Subcutaneous abdominal adipose tissue (tissue), 5 donors: Measurements from ENCODE around the gene ACAP2.

ENCODE experiments used
- H3K27ac ChIP-seq: one replicate; pipeline ENCODE4 v1.7.0; 2013; ENCODE audit warnings: low read depth, mild to moderate bottlenecking, inconsistent platforms, low read length, moderate library complexity
- H3K27me3 ChIP-seq, 5 donors: one replicate each; pipeline ENCODE4 v1.7.0; 2013; ENCODE audit warnings: low read length in 5 of 5, inconsistent platforms in 1 of 5; ENCODE audit not compliant: control insufficient read depth in 5 of 5, insufficient read depth in 4 of 5
- H3K36me3 ChIP-seq, 5 donors: one replicate each; pipeline ENCODE4 v1.7.0; 2013; ENCODE audit warnings: low read length in 5 of 5; ENCODE audit not compliant: control insufficient read depth in 5 of 5, insufficient read depth in 5 of 5
- H3K4me1 ChIP-seq, 5 donors: one replicate each; pipeline ENCODE4 v1.7.0; 2013; ENCODE audit warnings: low read length in 5 of 5, mild to moderate bottlenecking in 3 of 5, moderate library complexity in 1 of 5; ENCODE audit not compliant: control insufficient read depth in 5 of 5, insufficient read depth in 5 of 5
- H3K4me3 ChIP-seq, 5 donors: one replicate each; pipeline ENCODE4 v1.7.0; 2013; ENCODE audit warnings: low read length in 5 of 5, low read depth in 1 of 5
- H3K9ac ChIP-seq, 5 donors: one replicate each; pipeline ENCODE4 v1.7.0; 2013; ENCODE audit warnings: low read length in 5 of 5, mild to moderate bottlenecking in 4 of 5, moderate library complexity in 3 of 5
- H3K9me3 ChIP-seq, 5 donors: one replicate each; pipeline ENCODE4 v1.7.0; 2013; ENCODE audit warnings: low read length in 5 of 5; ENCODE audit not compliant: control insufficient read depth in 5 of 5
- donor health status: healthy.
- donor health status: healthy.
- donor health status: healthy.
- donor health status: healthy.
- donor health status: healthy.

Gene ACAP2

GRCh38 chr3:195263925-195264600 is 178.8 kb downstream of the ACAP2 start:
- no peak overlapping the region for H3K4me3 ChIP-seq
- H3K9ac ChIP-seq: no peak overlapping the region
- no peaks in the 10 kb centered on the region for H3K9me3 ChIP-seq
- H3K27me3 ChIP-seq: no peaks in the 10 kb centered on the region
- peaks cover 0 to 5% (median 0%) of the 10 kb centered on the region in 5 donors for H3K36me3 ChIP-seq
- H3K4me1 ChIP-seq: peaks cover 3 to 20% (median 18%) of the 10 kb centered on the region in 5 donors
- no peak overlapping the region for H3K27ac ChIP-seq

DNA sequence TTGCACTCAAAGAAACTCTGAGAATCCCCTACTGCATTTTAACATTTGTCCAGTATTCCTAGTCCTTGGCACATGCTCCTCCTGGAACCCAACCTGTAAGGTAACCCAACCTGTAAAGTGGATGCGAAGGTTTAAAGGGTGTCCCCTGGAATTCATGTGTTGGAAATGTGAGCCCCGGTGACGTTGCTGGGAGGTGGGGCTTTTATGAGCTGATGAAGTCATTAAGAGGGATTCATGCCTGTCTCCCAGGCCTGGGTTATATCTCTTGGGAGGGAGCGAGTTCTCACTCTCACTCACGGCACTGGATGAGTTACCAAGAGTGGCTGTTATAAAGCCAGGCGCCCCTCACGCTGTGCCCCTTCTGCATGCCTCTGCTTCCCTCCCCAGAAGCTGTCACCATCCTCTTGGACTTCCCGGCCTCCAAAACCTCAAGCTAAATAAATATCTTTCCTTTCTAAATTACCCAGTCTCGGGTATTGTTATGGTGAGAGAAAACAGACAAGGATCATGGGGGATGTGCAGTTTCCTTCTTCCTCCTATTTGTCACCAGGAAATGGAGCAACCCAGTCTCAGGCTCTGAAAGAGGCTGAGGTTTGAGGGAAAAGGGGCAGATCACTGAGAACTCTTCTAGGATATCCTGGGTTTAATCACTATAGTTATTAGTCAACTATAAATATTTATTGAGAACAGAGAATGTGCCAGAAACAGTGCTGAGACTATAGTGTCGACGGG is 179.5 kb downstream of the ACAP2 start:
- H3K27me3 ChIP-seq: no peaks in the 10 kb centered on the region
- H3K27ac ChIP-seq: no peak overlapping the region
- no peaks in the 10 kb centered on the region for H3K9me3 ChIP-seq
- H3K4me1 ChIP-seq: peaks cover 4 to 24% (median 22%) of the 10 kb centered on the region in 5 donors
- H3K9ac ChIP-seq: no peak overlapping the region
- no peak overlapping the region for H3K4me3 ChIP-seq
- peaks cover 0 to 5% (median 0%) of the 10 kb centered on the region in 5 donors for H3K36me3 ChIP-seq

DNA sequence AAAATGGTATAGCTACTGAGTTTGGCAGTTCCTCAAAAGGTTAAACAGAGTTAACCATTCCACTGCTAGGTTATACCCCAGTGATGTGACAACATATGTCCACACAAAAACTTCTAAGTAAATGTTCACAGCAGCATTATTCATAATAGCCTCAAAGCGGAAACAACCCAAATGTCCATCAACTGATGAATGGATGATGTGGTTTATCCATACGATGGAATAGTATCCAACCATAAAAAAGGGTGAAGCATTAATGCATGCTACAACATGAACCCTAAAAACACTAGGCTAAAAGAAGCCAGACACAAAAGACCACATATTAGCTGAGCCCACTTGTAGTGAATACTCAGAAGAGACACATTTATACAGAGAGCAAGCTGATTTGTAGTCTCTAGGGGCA is 180.9 kb downstream of the ACAP2 start:
- Histone ChIP-seq H3K36me3 (peaks cover 0 to 5% (median 0%) of the 10 kb centered on the region in 5 donors), H3K27ac (no peak overlapping the region), H3K4me3 (no peak overlapping the region), H3K27me3 (no peaks in the 10 kb centered on the region), H3K4me1 (peaks cover 4 to 28% (median 23%) of the 10 kb centered on the region in 5 donors), H3K9me3 (no peaks in the 10 kb centered on the region), H3K9ac (no peak overlapping the region)

DNA sequence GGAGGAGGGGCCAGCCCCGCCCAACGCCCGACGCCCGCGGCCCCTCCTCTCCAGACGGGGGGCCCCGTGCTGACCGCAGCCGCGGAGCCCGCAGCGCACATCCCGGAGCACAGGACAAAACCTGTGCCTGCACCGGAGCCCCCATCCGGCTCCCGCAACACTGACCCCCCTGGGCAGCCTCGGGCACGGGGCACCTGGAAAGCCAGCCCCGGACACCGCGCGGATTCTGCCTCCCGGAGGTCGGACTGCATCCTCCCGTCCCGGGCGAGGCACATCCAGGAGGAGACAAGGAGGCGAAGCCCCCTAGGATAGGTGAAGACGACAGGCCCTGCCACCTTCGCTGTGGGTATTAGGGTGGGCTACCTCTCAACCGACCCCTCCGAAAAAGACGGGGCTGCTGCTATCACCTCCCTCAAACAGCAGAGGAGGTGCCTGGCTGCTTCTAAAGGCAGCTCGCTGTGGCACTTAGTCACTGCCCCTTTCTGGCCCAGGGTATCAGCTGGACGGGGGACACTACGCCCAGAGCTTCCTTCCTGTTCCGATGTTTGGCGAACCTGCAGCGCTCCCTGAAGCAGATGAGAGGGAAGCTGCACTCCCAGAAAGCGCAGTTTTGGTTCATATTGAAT is 182.4 kb downstream of the ACAP2 start:
- H3K9me3 ChIP-seq: no peaks in the 10 kb centered on the region
- peak overlapping the region; percentile 68 to 81 (median 74) for H3K4me3 ChIP-seq
- H3K9ac ChIP-seq: peak overlapping the region in 4 of 5 donors; percentile 50 to 84 (median 58)
- no peaks in the 10 kb centered on the region for H3K27me3 ChIP-seq
- H3K36me3 ChIP-seq: peaks cover 0 to 6% (median under 1%) of the 10 kb centered on the region in 5 donors
- H3K4me1 ChIP-seq: peaks cover 4 to 28% (median 23%) of the 10 kb centered on the region in 5 donors
- H3K27ac ChIP-seq: peak overlapping the region; percentile 54

DNA sequence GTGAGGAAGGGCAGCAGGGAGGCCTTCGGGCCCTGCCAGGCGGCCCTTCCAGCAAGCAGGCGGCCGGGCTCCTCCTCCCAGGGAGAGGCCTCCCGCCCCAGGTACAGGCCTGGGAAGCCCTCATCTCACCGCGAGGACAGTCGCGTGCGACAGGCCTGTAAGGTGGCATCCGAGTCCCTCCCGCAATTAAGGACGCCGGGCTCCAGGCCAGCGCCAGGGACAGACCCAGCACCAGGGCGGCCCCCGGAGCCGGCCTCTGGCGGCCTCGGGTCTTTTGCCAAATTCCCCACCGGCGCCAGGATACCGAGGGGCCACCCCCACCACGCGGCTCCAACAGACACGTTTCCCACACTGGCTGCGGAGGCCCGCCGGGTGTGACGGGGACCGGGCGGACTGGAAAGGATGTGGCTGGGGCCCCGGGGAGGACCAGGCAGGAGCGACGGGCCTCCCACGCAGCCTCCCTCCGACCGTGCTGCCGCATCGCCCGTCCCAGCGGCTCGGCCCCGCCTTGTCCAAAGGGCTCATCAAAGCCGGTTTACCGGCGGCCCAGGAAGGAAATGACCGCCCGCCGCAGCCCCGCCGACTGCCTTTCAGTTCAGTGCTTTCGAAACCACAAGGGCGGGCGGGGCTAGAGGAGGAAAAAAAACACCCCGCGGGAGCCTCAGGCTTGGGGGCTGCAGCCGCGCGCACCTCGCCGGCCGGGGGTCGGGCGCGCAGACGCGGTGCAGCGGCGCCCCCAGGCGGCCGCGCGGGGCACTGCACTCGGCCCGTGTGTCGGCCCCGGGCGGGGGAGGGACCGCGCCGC is 183.1 kb downstream of the ACAP2 start:
- H3K9me3 ChIP-seq: no peaks in the 10 kb centered on the region
- H3K4me3 ChIP-seq: peak overlapping the region in 4 of 5 donors; percentile 53 to 75 (median 72)
- peak overlapping the region; percentile 78 for H3K27ac ChIP-seq
- H3K4me1 ChIP-seq: peaks cover 4 to 28% (median 23%) of the 10 kb centered on the region in 5 donors
- H3K9ac ChIP-seq: peak overlapping the region in 4 of 5 donors; percentile 50 to 74 (median 62)
- peaks cover 0 to 6% (median 2%) of the 10 kb centered on the region in 5 donors for H3K36me3 ChIP-seq
- no peaks in the 10 kb centered on the region for H3K27me3 ChIP-seq

GRCh38 chr3:195259154-195259474 is 183.7 kb downstream of the ACAP2 start:
- peaks cover 4 to 30% (median 23%) of the 10 kb centered on the region in 5 donors for H3K4me1 ChIP-seq
- no peaks in the 10 kb centered on the region for H3K27me3 ChIP-seq
- H3K4me3 ChIP-seq: peak overlapping the region in 4 of 5 donors; percentile 53 to 75 (median 65)
- H3K9ac ChIP-seq: peak overlapping the region in 4 of 5 donors; percentile 27 to 74 (median 62)
- H3K36me3 ChIP-seq: peaks cover 0 to 6% (median 2%) of the 10 kb centered on the region in 5 donors
- H3K27ac ChIP-seq: peak overlapping the region; percentile 78
- no peaks in the 10 kb centered on the region for H3K9me3 ChIP-seq

- peaks cover 4 to 35% (median 23%) of the 10 kb centered on the region in 5 donors for H3K4me1 ChIP-seq
- no peaks in the 10 kb centered on the region for H3K9me3 ChIP-seq
- H3K36me3 ChIP-seq: peaks cover 0 to 6% (median 2%) of the 10 kb centered on the region in 5 donors
- peak overlapping the region in 3 of 5 donors; percentile 60 to 74 (median 63) for H3K9ac ChIP-seq
- no peaks in the 10 kb centered on the region for H3K27me3 ChIP-seq
- no peak overlapping the region for H3K4me3 ChIP-seq
- peak overlapping the region; percentile 78 for H3K27ac ChIP-seq
Observed at GRCh38 chr3:195258449-195259153, 184.2 kb downstream of the ACAP2 start.

GRCh38 chr3:195257454-195258448 is 185.1 kb downstream of the ACAP2 start:
- Histone ChIP-seq H3K4me3 (no peak overlapping the region), H3K27me3 (no peaks in the 10 kb centered on the region), H3K27ac (no peak overlapping the region), H3K9ac (no peak overlapping the region), H3K9me3 (no peaks in the 10 kb centered on the region), H3K4me1 (peaks cover 6 to 40% (median 29%) of the 10 kb centered on the region in 5 donors), H3K36me3 (peaks cover 0 to 6% (median 2%) of the 10 kb centered on the region in 5 donors)
